MCF 10A (cell line): ENCODE measurements around the gene TMSB10. TPM values are rescaled to one million over a fixed set of nuclear protein-coding genes. Genes with fewer than 3 reads are reported as not detected.

Experiments
- BruUV-seq: library from RNA; stranded (reverse); fragments of 400-500 nt; replicated peaks from 2 replicates; lab custom pipeline; 2021; lab: Mats Ljungman, UMichigan
- CTCF ChIA-PET: fragments of 300-600 bp; sonication (Branson Sonifier 250); formaldehyde crosslinking; extraction: SDS; loops from one replicate; lab custom pipeline; 2021; ENCODE audit warnings: antibody characterized with exemption, inconsistent platforms; lab: Yijun Ruan, JAX
- POLR2A ChIA-PET: fragments of 300-600, 350-650 bp; sonication (Branson Sonifier 250); formaldehyde crosslinking; extraction: SDS; loops from one replicate; lab custom pipeline; 2020; ENCODE audit warnings: antibody characterized with exemption, inconsistent platforms; lab: Yijun Ruan, JAX
- DNase-seq: peaks from one replicate; pipeline ENCODE4 v3.0.0-alpha.2; 2018; ENCODE audit not compliant: unreplicated experiment
- H3K27ac Mint-ChIP-seq: one replicate; pipeline ENCODE4 v1.8.0; 2022; ENCODE audit warnings: mild to moderate bottlenecking, low read depth, mixed read lengths; ENCODE audit not compliant: unreplicated experiment
- H3K27me3 Mint-ChIP-seq: one replicate; pipeline ENCODE4 v1.8.0; 2022; ENCODE audit warnings: mixed read lengths; ENCODE audit not compliant: insufficient read depth, unreplicated experiment
- H3K36me3 Mint-ChIP-seq: one replicate; pipeline ENCODE4 v1.8.0; 2022; ENCODE audit warnings: mild to moderate bottlenecking, moderate library complexity, mixed read lengths; ENCODE audit not compliant: insufficient read depth, unreplicated experiment
- H3K4me1 Mint-ChIP-seq: one replicate; pipeline ENCODE4 v1.8.0; 2022; ENCODE audit warnings: mixed read lengths; ENCODE audit not compliant: insufficient read depth, unreplicated experiment
- H3K4me3 Mint-ChIP-seq: one replicate; pipeline ENCODE4 v1.8.0; 2022; ENCODE audit warnings: mild to moderate bottlenecking, moderate library complexity, mixed read lengths; ENCODE audit not compliant: unreplicated experiment
- H3K9me3 Mint-ChIP-seq: one replicate; pipeline ENCODE4 v1.8.0; 2022; ENCODE audit warnings: mixed read lengths; ENCODE audit not compliant: unreplicated experiment
- CTCF ChIP-seq: fragments of 200-600 bp; IDR thresholded peaks from one replicate; pipeline ENCODE4 v1.8.0; 2022; ENCODE audit warnings: antibody characterized with exemption, mild to moderate bottlenecking; ENCODE audit not compliant: unreplicated experiment
- intact Hi-C: fragments of 100-400 bp; cut with micrococcal nuclease; formaldehyde crosslinking; loops from 2 replicates; pipeline ENCODE4 v1.14.1; 2022
- total RNA-seq: library from RNA; stranded (reverse); gene quantifications from 2 replicates; pipeline ENCODE4 v1.2.3, GENCODE V29; 2022

Gene TMSB10
- total RNA-seq, 1 experiment from 2014 or later = 3,349 TPM

- Mint-ChIP-seq H3K9me3 (peaks cover 5% of the 10 kb centered on the region), H3K4me3 (peak overlapping the region; percentile 85), H3K27me3 (no peaks in the 10 kb centered on the region), H3K27ac (peak overlapping the region; percentile 83), H3K4me1 (peaks cover 21% of the 10 kb centered on the region), H3K36me3 (peaks cover 35% of the 10 kb centered on the region)
- TF ChIP-seq CTCF = no peak
- CTCF ChIA-PET = interaction anchor here (0.6 to 1.3 kb wide), 5 partner anchors 15 to 396 kb away, joined by 3 to 5 read pairs (median 3); no protein-coding TSS in a partner anchor
- POLR2A ChIA-PET = interaction anchor here (0.8 to 7.1 kb wide), 13 partner anchors 10 to 444 kb away, joined by 3 to 189 read pairs (median 21); partner anchors contain the start of genes KCMF1 and TRABD2A
- BruUV-seq = no TSS peak
- intact Hi-C loops = no loop called here
- DNase-seq = no peak
Observed at GRCh38 chr2:84904151-84904550, 1.3 kb upstream of the TMSB10 start.

- CTCF ChIA-PET = interaction anchor here (0.6 to 1.3 kb wide), 6 partner anchors 15 to 395 kb away, joined by 3 to 5 read pairs (median 4); no protein-coding TSS in a partner anchor
- Mint-ChIP-seq H3K36me3 (peaks cover 35% of the 10 kb centered on the region), H3K27me3 (no peaks in the 10 kb centered on the region), H3K27ac (peak overlapping the region; percentile 83), H3K9me3 (peaks cover 11% of the 10 kb centered on the region), H3K4me1 (peaks cover 27% of the 10 kb centered on the region), H3K4me3 (peak overlapping the region; percentile 85)
- no TSS peak for BruUV-seq
- POLR2A ChIA-PET = interaction anchor here (0.7 to 7.1 kb wide), 17 partner anchors 10 to 445 kb away, joined by 3 to 189 read pairs (median 7); partner anchors contain the start of genes KCMF1 and TRABD2A
- intact Hi-C loops = no loop called here
- no peak for TF ChIP-seq CTCF
- peak; percentile 70 for DNase-seq
Observed at GRCh38 chr2:84904717-84905174, 710 bp upstream of the TMSB10 start.

- BruUV-seq = TSS peak; percentile 99
- Mint-ChIP-seq H3K36me3 (peaks cover 35% of the 10 kb centered on the region), H3K9me3 (peaks cover 16% of the 10 kb centered on the region), H3K27ac (peak overlapping the region; percentile 83), H3K4me3 (peak overlapping the region; percentile 85), H3K27me3 (no peaks in the 10 kb centered on the region), H3K4me1 (peaks cover 29% of the 10 kb centered on the region)
- no peak for TF ChIP-seq CTCF
- no peak for DNase-seq
- ChIA-PET CTCF (interaction anchor here (0.5 to 3.6 kb wide), 10 partner anchors 12 to 730 kb away, joined by 3 to 39 read pairs (median 4); partner anchors contain the start of gene TRABD2A), POLR2A (interaction anchor here (0.6 to 7.1 kb wide), 25 partner anchors 8 to 507 kb away, joined by 3 to 189 read pairs (median 6); partner anchors contain the start of genes KCMF1, SUCLG1 and TRABD2A)
- intact Hi-C loops = no loop called here
Observed at GRCh38 chr2:84906108-84906899, 848 bp downstream of the TMSB10 start.
